Breast epithelium (tissue), 4 donors: ENCODE measurements around the gene LPCAT2. TPM values are rescaled to one million over a fixed set of nuclear protein-coding genes. Genes with fewer than 3 reads are reported as not detected.

Experiments
- DNase-seq, 2 donors: peaks; one replicate each; pipeline ENCODE4 v3.0.0-alpha.2; 2019; ENCODE audit warnings: low spot score in 2 of 2
- H3K27ac ChIP-seq, 2 donors: fragments of 200-600 bp; sonication (generic) in 1 of 2; one replicate each; pipeline ENCODE4 v1.5.1; 2016 to 2019; ENCODE audit warnings: mild to moderate bottlenecking in 1 of 2
- H3K27me3 ChIP-seq, 2 donors: fragments of 200-600 bp; sonication (generic) in 1 of 2; one replicate each; pipeline versions ENCODE4 v1.5.1 to v1.6.0; 2017 to 2019; ENCODE audit warnings: control low read depth in 1 of 2, mild to moderate bottlenecking in 1 of 2
- H3K36me3 ChIP-seq: fragments of 200-600 bp; one replicate; pipeline ENCODE4 v1.5.1; 2019
- H3K4me1 ChIP-seq, 2 donors: fragments of 200-600 bp; sonication (generic); one replicate each; pipeline ENCODE4 v1.5.1; 2016 to 2019; ENCODE audit warnings: control low read depth in 1 of 2
- H3K4me3 ChIP-seq, 3 donors: fragments of 200-600 bp; sonication (generic); 1 replicate in 2 of 3; 2 replicates in 1 of 3; pipeline ENCODE4 v1.5.1; 2016 to 2019; ENCODE audit warnings: mild to moderate bottlenecking in 3 of 3, moderate library complexity in 2 of 3
- H3K9me3 ChIP-seq, 2 donors: fragments of 200-600 bp; sonication (generic) in 1 of 2; one replicate each; pipeline ENCODE4 v1.5.1; 2016 to 2019; ENCODE audit warnings: control low read depth in 1 of 2
- POLR2A ChIP-seq: fragments of 450-650 bp; IDR thresholded peaks from one replicate; pipeline ENCODE4 v1.6.1; 2016; ENCODE audit warnings: antibody characterized with exemption, mild to moderate bottlenecking, moderate library complexity
- POLR2AphosphoS5 ChIP-seq, 3 donors: sonication (generic); formaldehyde crosslinking; IDR thresholded peaks; one replicate each; pipeline ENCODE4 v1.6.1; 2017; ENCODE audit warnings: antibody characterized with exemption in 3 of 3
- intact Hi-C: fragments of 100-400 bp; cut with DNase I; formaldehyde crosslinking; loops from one replicate; pipeline ENCODE4 v1.15.1; 2023; ENCODE audit warnings: low total_unique reads
- total RNA-seq, 3 donors: library from RNA; depleted of rRNA; stranded (reverse); fragments of >200 nt; gene quantifications; one replicate each; pipeline ENCODE4 v1.1.0, GENCODE V29; 2016
- TF ChIP-seq, protein P1 (sequence below), 3 donors: fragments of 450-650 bp; IDR thresholded peaks; one replicate each; pipeline ENCODE4 v1.5.1; 2016 to 2017; ENCODE audit warnings: antibody characterized with exemption in 3 of 3, mild to moderate bottlenecking in 3 of 3, moderate library complexity in 3 of 3

The LPCAT2 gene
- total RNA-seq, 3 donors from 2014 or later = 12.3 to 35.9 (median 24.3) TPM

DNA sequence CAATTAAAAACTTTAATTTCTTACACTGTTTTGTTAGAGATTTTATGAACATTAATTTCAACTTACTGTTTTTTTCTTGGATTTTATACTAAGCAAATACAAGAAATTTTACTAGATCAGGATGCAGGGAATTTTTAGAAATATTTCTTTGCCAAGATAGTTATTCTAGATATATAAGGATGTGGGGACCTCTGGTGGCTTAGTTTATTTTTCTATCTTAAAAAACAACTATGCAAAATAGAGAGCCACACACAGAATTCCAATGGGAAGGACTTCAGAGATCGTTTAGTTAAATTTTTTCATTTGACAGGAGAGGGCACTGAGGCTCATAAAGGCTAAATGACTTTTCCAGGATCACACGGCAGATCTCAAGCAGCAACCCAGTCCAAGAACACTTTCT, 34.6 kb downstream of the LPCAT2 start:
- TF ChIP-seq POLR2AphosphoS5 (IDR thresholded peaks at IDR 0.05) = no peak
- TF ChIP-seq, protein P1, sequence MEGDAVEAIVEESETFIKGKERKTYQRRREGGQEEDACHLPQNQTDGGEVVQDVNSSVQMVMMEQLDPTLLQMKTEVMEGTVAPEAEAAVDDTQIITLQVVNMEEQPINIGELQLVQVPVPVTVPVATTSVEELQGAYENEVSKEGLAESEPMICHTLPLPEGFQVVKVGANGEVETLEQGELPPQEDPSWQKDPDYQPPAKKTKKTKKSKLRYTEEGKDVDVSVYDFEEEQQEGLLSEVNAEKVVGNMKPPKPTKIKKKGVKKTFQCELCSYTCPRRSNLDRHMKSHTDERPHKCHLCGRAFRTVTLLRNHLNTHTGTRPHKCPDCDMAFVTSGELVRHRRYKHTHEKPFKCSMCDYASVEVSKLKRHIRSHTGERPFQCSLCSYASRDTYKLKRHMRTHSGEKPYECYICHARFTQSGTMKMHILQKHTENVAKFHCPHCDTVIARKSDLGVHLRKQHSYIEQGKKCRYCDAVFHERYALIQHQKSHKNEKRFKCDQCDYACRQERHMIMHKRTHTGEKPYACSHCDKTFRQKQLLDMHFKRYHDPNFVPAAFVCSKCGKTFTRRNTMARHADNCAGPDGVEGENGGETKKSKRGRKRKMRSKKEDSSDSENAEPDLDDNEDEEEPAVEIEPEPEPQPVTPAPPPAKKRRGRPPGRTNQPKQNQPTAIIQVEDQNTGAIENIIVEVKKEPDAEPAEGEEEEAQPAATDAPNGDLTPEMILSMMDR (IDR thresholded peaks at IDR 0.05) = peak in 2 of 3 donors; percentile 43 to 56
- TF ChIP-seq POLR2A = no peak
- Histone ChIP-seq H3K4me1 (no peaks in the 10 kb centered on the region), H3K27ac (no peak overlapping the region), H3K9me3 (no peaks in the 10 kb centered on the region), H3K27me3 (no peaks in the 10 kb centered on the region), H3K4me3 (no peak overlapping the region), H3K36me3 (no peaks in the 10 kb centered on the region)
- DNase-seq = no peak
- intact Hi-C loops = no loop called here

DNA sequence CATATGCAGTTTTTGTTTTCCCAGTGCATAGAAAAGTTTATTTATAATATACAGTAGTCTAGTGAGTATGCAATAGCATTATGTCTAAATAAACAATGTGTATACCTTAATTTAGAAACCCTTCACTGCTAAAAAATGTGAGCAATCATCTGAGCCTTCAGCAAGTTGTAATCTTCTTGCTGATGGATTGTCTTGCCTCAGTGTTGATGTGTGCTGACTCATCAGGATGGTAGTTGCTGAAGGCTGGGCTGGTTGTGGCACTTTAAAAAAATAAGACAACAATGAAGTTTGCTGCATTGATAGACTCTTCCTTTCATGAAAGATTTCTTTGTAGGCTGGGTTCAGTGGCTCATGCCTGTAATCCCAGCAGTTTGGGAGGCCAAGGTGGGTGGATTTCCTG, 43.7 kb downstream of the LPCAT2 start:
- H3K9me3 ChIP-seq = peaks cover 0 to 4% of the 10 kb centered on the region in 2 donors
- no peak for TF ChIP-seq POLR2AphosphoS5 (IDR thresholded peaks at IDR 0.05)
- no peak for TF ChIP-seq POLR2A
- TF ChIP-seq, protein P1 (IDR thresholded peaks at IDR 0.05) = no peak
- no peaks in the 10 kb centered on the region for H3K36me3 ChIP-seq
- no peaks in the 10 kb centered on the region for H3K27me3 ChIP-seq
- H3K4me3 ChIP-seq = no peak overlapping the region
- no peak for DNase-seq
- no peak overlapping the region for H3K27ac ChIP-seq
- intact Hi-C loops = loop anchor here (10.0 kb wide), 1 partner anchor 762 kb away; no protein-coding TSS in a partner anchor
- H3K4me1 ChIP-seq = no peaks in the 10 kb centered on the region

DNA sequence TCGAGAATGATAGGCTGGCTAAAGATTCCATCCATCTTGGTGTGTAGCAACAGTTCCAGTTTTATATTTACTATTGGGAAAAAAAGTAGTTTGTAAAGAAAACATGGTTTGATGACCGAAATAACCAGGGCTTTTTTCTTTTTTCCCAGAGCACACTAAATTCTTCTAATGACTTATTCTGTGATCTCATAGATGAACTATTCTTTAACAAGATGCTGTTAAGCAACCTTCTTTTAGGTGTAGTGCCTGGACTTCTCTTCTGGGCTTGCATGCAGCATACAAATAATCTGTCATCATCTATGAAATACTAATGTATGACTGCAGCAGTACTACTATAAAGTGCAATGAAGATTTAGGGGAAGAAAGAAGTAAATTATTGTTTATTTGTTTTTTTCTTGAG, 46.6 kb downstream of the LPCAT2 start:
- TF ChIP-seq, protein P1 (IDR thresholded peaks at IDR 0.05) = no peak
- TF ChIP-seq POLR2A (no peak), POLR2AphosphoS5 (IDR thresholded peaks at IDR 0.05) (no peak)
- Histone ChIP-seq H3K9me3 (peaks cover 0 to 4% of the 10 kb centered on the region in 2 donors), H3K4me1 (peaks cover 0 to 5% of the 10 kb centered on the region in 2 donors), H3K36me3 (no peaks in the 10 kb centered on the region), H3K4me3 (no peak overlapping the region), H3K27me3 (no peaks in the 10 kb centered on the region), H3K27ac (no peak overlapping the region)
- intact Hi-C loops = loop anchor here (10.0 kb wide), 1 partner anchor 759 kb away; no protein-coding TSS in a partner anchor
- no peak for DNase-seq

DNA sequence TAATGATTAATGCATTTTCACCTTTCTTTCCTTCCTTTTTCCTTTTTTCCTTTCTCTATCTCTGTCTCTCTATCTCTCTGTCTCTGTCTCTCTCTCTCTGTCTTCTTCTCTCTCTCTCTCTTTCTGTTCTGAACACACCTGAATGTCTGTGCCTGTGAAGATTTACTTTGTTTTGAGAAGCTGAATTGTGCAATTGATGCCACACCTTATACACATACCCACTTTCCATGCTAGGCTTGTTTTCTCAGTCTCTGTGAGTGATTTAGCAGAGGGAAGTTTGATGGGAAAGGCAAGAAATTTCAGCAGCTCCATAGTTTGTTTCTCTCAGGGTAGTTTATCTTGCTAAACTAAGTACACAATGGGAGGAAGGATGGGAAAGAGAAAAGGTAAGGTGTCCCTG, 48.3 kb downstream of the LPCAT2 start:
- H3K27me3 ChIP-seq = no peaks in the 10 kb centered on the region
- H3K4me3 ChIP-seq = no peak overlapping the region
- intact Hi-C loops = loop anchor here (10.0 kb wide), 1 partner anchor 758 kb away; no protein-coding TSS in a partner anchor
- no peak for DNase-seq
- H3K36me3 ChIP-seq = no peaks in the 10 kb centered on the region
- peak overlapping the region in 1 of 2 donors; percentile 5 for H3K27ac ChIP-seq
- H3K9me3 ChIP-seq = peaks cover 0 to 4% of the 10 kb centered on the region in 2 donors
- no peak for TF ChIP-seq POLR2AphosphoS5 (IDR thresholded peaks at IDR 0.05)
- no peak for TF ChIP-seq POLR2A
- TF ChIP-seq, protein P1 (IDR thresholded peaks at IDR 0.05) = no peak
- H3K4me1 ChIP-seq = peaks cover 0 to 5% of the 10 kb centered on the region in 2 donors

DNA sequence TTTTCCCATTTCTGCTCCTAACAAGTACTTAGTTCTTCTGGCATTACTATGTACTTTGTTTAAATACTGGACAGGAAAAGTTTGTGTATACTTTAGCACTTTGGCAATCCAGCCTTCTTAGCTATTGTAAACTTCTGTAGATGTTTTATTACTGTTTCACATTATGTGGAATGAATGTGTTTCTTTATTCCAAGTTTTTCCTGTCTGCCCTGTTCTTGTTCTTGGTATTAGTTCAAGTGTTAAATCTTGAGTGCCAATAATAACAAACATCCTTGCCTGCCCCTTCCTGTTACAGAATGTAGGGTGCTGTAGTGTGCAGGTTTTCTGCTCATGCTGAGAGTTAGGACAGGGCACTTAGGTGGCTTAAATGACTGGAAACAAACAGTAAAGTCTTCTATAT, 50.4 kb downstream of the LPCAT2 start:
- H3K36me3 ChIP-seq = no peaks in the 10 kb centered on the region
- peaks cover 0 to 5% of the 10 kb centered on the region in 2 donors for H3K4me1 ChIP-seq
- H3K27ac ChIP-seq = peak overlapping the region; percentile 5 to 39
- TF ChIP-seq POLR2AphosphoS5 (IDR thresholded peaks at IDR 0.05) (no peak), POLR2A (no peak)
- TF ChIP-seq, protein P1 (IDR thresholded peaks at IDR 0.05) = no peak
- H3K4me3 ChIP-seq = no peak overlapping the region
- no peaks in the 10 kb centered on the region for H3K27me3 ChIP-seq
- no peak for DNase-seq
- H3K9me3 ChIP-seq = no peaks in the 10 kb centered on the region
- intact Hi-C loops = loop anchor here (10.0 kb wide), 1 partner anchor 756 kb away; no protein-coding TSS in a partner anchor
